Measurements from ENCODE around the gene WDR26.
A peak's percentile ranks its signal among the peaks of the same experiment; 100 is the strongest.
"Not testable (repeated sequence)": the region's sequence is repeated elsewhere in the genome, so short reads cannot be mapped to it uniquely, and the experiment has no call there.

The WDR26 gene

DNA sequence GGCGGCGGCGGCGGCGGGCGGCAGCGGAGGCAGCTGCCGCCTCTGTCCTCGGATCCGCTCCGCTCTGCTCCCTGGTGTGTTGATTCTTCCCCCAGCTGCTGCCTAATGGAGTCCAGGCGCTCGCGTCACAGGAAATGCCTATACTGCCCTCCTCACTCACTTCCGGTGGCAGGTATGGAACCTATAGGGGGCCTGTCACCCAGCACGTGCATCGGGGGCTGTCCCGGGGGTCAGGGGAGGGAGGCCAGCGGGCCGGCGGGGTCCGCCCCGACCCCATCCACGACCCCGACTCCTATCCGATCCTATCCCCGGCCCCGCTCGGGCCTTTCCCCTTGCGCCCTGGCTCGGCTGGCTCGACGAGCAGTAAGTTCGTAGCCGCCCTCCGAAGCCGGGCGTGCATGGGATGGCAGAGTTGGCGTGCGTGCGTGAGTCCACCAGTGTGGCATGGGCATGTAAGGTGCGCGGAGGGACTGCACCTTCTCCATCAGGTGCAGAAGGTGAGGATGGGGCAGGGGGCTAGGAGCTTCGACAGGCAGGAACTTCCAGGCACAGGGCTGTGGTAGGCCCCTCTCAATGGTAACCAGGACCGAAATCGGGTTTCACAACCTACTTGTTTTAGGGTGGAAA is at the start of gene WDR26:
Gene WDR26, minus strand, starts transcription at position 107 of the 627 bp plus-strand sequence.
- no peak for FAIRE-seq

DNA sequence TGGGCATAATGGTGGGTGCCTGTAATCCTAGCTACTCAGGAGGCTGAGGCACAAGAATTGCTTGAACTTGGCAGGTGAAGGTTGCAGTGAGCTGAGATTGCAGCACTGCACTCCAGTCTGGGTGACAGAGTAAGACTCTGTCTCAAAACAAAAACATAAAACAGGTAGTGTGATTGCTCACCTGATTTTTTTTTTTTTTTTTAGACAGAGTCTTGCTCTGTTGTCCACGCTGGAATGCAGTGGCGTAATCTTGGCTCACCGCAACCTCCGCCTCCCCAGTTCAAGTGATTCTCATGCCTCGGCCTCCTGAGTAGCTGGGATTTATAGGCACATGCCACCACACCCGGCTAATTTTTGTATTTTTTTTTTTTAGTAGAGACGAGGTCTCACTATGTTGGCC is 48.6 kb upstream of the WDR26 start:
- FAIRE-seq, result not testable (repeated sequence)

GRCh38 chr1:224482619-224483018 is 48.0 kb upstream of the WDR26 start:
- no peak for FAIRE-seq

GRCh38 chr1:224481601-224482000 is 47.0 kb upstream of the WDR26 start:
- no peak for FAIRE-seq

DNA sequence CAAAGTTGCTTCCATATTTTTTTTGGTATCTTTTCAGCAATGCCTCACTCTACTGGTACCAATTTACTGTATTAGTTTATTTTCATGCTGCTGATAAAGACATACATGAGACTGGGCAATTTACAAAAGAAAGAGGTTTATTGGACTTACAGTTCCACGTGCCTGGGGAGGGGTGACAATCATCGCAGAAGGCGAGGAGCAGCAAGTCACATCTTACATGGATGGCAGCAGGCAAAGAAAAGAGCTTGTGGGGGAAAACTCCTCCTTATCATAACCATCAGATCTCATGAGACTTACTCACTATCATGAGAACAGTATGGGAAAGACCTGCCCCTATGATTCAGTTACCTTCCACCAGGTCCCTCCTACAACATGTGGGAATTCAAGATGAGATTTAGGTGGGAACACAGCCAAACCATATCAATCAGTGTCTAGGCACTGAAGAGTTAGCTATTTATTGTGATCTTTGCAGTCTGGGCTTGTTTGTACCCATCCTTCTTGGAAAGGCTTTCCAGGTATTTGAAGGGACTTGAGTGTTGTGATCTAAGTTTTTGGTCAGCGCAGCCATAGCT is 46.4 kb upstream of the WDR26 start:
- FAIRE-seq, result not testable (repeated sequence)

DNA sequence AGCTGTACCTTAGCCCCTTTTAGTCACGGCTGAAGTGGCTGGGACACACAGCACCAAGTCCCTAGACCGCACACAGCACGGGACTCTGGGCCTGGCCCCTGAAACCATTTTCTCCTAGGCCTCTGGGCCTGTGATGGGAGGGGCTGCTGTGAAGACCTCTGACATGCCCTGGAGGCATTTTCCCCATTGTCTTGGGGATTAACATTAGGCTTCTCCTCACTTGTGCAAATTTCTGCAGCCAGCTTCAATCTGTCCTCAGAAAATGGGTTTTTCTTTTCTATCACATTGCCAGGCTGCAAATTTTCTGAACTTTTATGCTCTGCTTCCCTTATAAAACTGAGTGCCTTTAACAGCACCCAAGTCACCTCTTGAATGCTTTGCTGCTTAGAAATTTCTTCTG is 45.6 kb upstream of the WDR26 start:
- FAIRE-seq, result not testable (repeated sequence)

- peak; percentile 38 for FAIRE-seq
Measured at GRCh38 chr1:224472806-224473205, 38.2 kb upstream of the WDR26 start.

GRCh38 chr1:224466154-224466553 is 31.6 kb upstream of the WDR26 start:
- FAIRE-seq, result no peak

DNA sequence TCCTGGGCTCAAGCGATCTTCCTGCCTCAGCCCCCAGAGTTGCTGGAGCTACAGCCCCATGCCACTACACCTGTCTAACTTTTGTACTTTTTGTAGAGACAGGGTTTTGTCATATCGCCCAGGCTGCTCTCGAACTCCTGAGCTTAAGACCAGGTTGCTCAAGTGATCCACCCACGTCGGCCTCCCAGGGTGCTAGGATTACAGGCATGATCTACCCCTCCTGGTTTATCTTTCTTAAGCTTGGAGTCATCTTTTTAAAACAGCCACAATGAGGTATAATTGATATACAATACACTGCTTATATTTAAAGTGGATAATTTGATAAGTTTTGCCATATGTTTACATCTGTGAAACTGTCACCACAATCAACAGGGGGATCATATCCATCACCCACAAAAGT is 25.4 kb upstream of the WDR26 start:
- FAIRE-seq, result no peak

DNA sequence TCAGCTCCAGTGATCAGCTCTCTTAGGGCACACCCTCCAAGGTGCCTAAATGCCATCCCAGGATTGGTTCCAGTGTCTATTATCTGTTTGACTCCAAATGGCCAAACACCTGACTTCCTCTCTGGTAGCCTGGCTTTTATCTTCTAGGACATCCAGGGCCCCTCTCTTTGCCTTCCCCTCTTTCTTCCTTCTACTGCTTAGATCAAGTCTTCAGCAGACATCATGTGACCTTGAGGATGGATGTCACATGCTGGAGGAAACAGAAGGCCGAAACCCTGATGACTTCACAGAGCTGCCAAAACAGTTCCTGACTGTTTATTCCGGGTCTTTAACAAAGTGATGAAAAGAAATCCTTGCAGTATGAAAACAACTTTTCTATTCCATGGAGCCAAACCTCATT is 24.4 kb upstream of the WDR26 start:
- no peak for FAIRE-seq

- no peak for FAIRE-seq
Measured at GRCh38 chr1:224458296-224458695, 23.7 kb upstream of the WDR26 start.

DNA sequence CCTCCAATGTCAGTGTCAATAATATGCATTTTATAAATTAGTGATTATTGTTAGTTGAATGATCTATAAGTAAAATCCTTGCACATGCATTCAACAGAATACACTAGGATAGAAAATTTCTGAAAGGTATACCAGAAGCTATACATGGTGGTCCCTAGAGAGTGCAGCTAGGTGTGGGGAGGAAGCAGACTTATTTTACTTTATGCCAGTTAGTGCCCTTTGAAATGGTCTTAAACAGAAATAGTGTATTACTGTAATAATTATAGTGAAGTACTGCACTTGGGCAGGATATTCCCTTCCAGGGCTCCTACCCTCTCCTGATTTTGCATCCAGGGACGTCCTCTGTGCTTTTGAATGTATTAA is 23.2 kb upstream of the WDR26 start:
- FAIRE-seq, result no peak

GRCh38 chr1:224456637-224456953 is 22.0 kb upstream of the WDR26 start:
- no peak for FAIRE-seq

- no peak for FAIRE-seq
Measured at GRCh38 chr1:224454402-224455055, 19.9 kb upstream of the WDR26 start.

DNA sequence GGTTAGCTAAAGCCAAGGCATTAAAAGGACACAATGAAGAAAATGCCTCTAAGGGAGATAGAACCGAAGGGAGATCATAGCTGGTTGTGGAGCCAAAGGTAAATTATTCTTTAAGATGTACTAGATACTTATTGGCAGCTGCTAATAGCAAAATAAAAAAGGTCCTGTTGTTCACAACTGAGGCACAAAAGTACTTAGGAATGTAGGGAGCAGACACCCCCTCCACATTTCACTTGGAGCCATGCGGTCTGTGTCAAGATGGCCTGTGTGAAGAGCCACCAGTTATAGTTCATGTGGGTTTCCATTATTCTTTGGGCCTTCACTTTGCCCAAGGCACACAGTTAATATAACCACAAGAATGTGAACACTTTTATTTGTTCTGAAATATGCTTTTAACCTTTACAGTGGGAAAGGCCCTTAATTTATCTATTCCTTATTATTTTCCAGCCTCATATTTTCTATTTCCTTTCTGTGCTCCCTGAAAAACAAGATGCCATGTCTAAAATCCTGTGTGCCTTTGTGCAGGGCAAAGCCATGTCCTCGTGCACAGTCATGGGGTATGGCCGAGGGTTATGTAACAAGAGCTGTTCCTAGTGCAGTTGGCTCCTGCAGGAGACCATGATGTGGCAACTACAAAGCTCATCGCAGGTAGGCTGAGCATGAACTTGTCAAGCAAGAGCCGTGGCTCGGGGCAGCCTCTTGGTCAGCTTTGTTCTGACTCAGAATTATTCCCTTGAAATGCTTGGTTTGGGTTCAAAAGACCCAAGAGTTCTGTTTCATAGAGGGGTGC is 16.2 kb upstream of the WDR26 start:
- FAIRE-seq, result no peak

DNA sequence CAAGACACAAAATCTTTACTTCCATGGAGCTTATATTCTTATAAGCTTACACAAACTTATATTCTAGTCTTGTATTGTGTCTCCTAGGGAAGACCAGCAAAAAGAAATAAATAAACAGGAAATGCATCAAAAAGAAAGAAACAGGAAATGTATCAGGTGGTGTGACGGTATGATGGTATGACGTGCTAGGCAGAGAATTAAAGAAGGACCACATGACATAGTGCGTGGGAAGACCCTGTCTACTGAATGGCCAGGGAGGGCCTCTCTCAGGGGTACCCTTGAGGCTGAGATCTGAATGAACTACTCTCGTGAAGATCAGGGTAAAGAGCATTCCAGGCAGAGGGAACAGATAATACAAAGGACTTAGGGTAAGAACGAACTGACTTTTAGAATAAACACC is 15.6 kb upstream of the WDR26 start:
- FAIRE-seq, result no peak

- FAIRE-seq, result no peak
Measured at GRCh38 chr1:224448453-224449017, 13.9 kb upstream of the WDR26 start.

- no peak for FAIRE-seq
Measured at GRCh38 chr1:224447971-224448370, 13.4 kb upstream of the WDR26 start.

- no peak for FAIRE-seq
Measured at GRCh38 chr1:224447251-224447650, 12.7 kb upstream of the WDR26 start.

DNA sequence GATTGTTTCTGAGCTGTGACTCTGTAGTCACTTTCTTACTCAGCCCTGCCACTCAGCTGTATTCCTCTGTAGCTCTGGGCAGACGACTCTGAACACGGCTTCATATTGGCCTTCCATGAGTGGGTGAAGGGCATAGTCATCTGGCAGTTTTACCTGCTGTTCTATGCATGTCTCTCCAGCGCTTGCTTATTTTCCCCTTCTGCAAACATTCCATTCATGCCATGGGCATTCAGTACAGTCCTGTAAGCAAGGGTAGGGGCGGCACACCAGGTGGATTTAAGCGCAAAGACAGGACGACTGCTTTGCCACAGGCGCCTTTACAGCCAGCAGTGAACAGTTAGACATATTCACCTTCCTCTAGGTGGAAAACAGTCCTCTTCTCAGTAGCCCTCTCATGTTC is 4.4 kb upstream of the WDR26 start:
- FAIRE-seq, result no peak

- no peak for FAIRE-seq
Measured at GRCh38 chr1:224435999-224436398, 1.4 kb upstream of the WDR26 start.

GRCh38 chr1:224435318-224435763 is 744 bp upstream of the WDR26 start:
- FAIRE-seq, result no peak

Measured in TTC549 (cell line).